Astrocyte (in vitro differentiated cells and primary cell): ENCODE data around the gene SLC36A2. TPM values are rescaled to one million over a fixed set of nuclear protein-coding genes. Genes with fewer than 3 reads are reported as not detected.

Source experiments
- DNase-seq: peaks from one replicate; pipeline ENCODE4 v3.0.0-alpha.2; 2010; ENCODE audit warnings: low read depth
- FAIRE-seq: peaks from 2 replicates; lab custom pipeline; 2011; peaks lifted over from hg19 to GRCh38; lab: Jason Lieb, UNC
- H2AFZ ChIP-seq: 2 replicates; pipeline ENCODE4 v1.6.0; 2012; ENCODE audit warnings: low read depth, low read length, inconsistent platforms
- H3K27ac ChIP-seq: 2 replicates; pipeline ENCODE4 v1.5.1; 2011; ENCODE audit warnings: low read depth, low read length, inconsistent platforms
- H3K27me3 ChIP-seq: 2 replicates; pipeline ENCODE4 v1.6.0; 2011; ENCODE audit warnings: low read length, inconsistent platforms; ENCODE audit not compliant: insufficient read depth
- H3K36me3 ChIP-seq: 2 replicates; pipeline ENCODE4 v1.5.1; 2011; ENCODE audit warnings: low read length, inconsistent platforms; ENCODE audit not compliant: insufficient read depth
- H3K4me1 ChIP-seq: 2 replicates; pipeline ENCODE4 v1.5.1; 2011; ENCODE audit warnings: low read length, inconsistent platforms; ENCODE audit not compliant: insufficient read depth
- H3K4me2 ChIP-seq: 2 replicates; pipeline ENCODE4 v1.6.0; 2012; ENCODE audit warnings: low read length, inconsistent platforms
- H3K4me3 ChIP-seq: 2 replicates; pipeline ENCODE4 v1.5.1; 2011; ENCODE audit warnings: low read depth, mild to moderate bottlenecking, low read length, inconsistent platforms; ENCODE audit not compliant: insufficient read depth
- H3K79me2 ChIP-seq: 2 replicates; pipeline ENCODE4 v1.6.0; 2012; ENCODE audit warnings: mild to moderate bottlenecking, low read length, inconsistent platforms; ENCODE audit not compliant: insufficient read depth
- H3K9ac ChIP-seq: 2 replicates; pipeline ENCODE4 v1.6.0; 2012; ENCODE audit warnings: mild to moderate bottlenecking, low read length, inconsistent platforms
- H3K9me3 ChIP-seq: 2 replicates; pipeline ENCODE4 v1.5.1; 2012; ENCODE audit warnings: low read depth, mild to moderate bottlenecking, low read length, inconsistent platforms; ENCODE audit not compliant: insufficient read depth
- H4K20me1 ChIP-seq: 2 replicates; pipeline ENCODE4 v1.6.0; 2012; ENCODE audit warnings: low read length, inconsistent platforms; ENCODE audit not compliant: insufficient read depth
- H3K27ac Mint-ChIP-seq: one replicate; pipeline ENCODE4 v1.8.0; 2021; ENCODE audit warnings: mild to moderate bottlenecking, mixed read lengths; ENCODE audit not compliant: unreplicated experiment
- H3K27me3 Mint-ChIP-seq: one replicate; pipeline ENCODE4 v1.8.0; 2021; ENCODE audit warnings: low read depth, mixed read lengths; ENCODE audit not compliant: unreplicated experiment
- H3K36me3 Mint-ChIP-seq: one replicate; pipeline ENCODE4 v1.8.0; 2021; ENCODE audit warnings: low read depth, mixed read lengths; ENCODE audit not compliant: unreplicated experiment
- H3K4me1 Mint-ChIP-seq: one replicate; pipeline ENCODE4 v1.8.0; 2021; ENCODE audit warnings: low read depth, mixed read lengths; ENCODE audit not compliant: unreplicated experiment
- H3K4me3 Mint-ChIP-seq: one replicate; pipeline ENCODE4 v1.8.0; 2021; ENCODE audit warnings: mild to moderate bottlenecking, moderate library complexity, mixed read lengths; ENCODE audit not compliant: unreplicated experiment
- H3K9me3 Mint-ChIP-seq: one replicate; pipeline ENCODE4 v1.8.0; 2021; ENCODE audit warnings: mild to moderate bottlenecking, mixed read lengths; ENCODE audit not compliant: unreplicated experiment
- CTCF ChIP-seq: IDR thresholded peaks from 2 replicates; pipeline ENCODE4 v1.5.1; 2011; ENCODE audit warnings: low read depth, mild to moderate bottlenecking, inconsistent platforms, low read length, moderate library complexity; ENCODE audit not compliant: insufficient read depth
- EZH2 ChIP-seq: IDR thresholded peaks from 2 replicates; pipeline ENCODE4 v1.6.1; 2012; ENCODE audit warnings: mild to moderate bottlenecking, low read length, inconsistent platforms; ENCODE audit not compliant: insufficient read depth
- total RNA-seq: library from RNA; stranded (reverse); gene quantifications from 2 replicates; pipeline ENCODE4 v1.2.1, GENCODE V29; 2021

SLC36A2 gene
- total RNA-seq, 1 donor from 2014 or later, result not detected

GRCh38 chr5:151326266-151326665 is 21.1 kb downstream of the SLC36A2 start:
- TF ChIP-seq CTCF (no peak), EZH2 (no peak)
- no peaks in the 10 kb centered on the region for H3K9me3 ChIP-seq
- no peak for DNase-seq
- Mint-ChIP-seq H3K27ac (no peak overlapping the region), H3K27me3 (peaks cover 4% of the 10 kb centered on the region), H3K9me3 (peaks cover 3% of the 10 kb centered on the region), H3K36me3 (no peaks in the 10 kb centered on the region), H3K4me1 (no peaks in the 10 kb centered on the region), H3K4me3 (no peak overlapping the region)
- no peak overlapping the region for H3K27ac ChIP-seq
- H3K4me2 ChIP-seq, result no peak overlapping the region
- H3K4me1 ChIP-seq, result no peaks in the 10 kb centered on the region
- H3K27me3 ChIP-seq, result peaks cover 2% of the 10 kb centered on the region
- H2AFZ ChIP-seq, result no peak overlapping the region
- FAIRE-seq, result no peak
- H3K36me3 ChIP-seq, result no peaks in the 10 kb centered on the region
- no peaks in the 10 kb centered on the region for H4K20me1 ChIP-seq
- H3K4me3 ChIP-seq, result no peak overlapping the region
- no peaks in the 10 kb centered on the region for H3K79me2 ChIP-seq
- no peak overlapping the region for H3K9ac ChIP-seq

- FAIRE-seq, result no peak
- Mint-ChIP-seq H3K36me3 (no peaks in the 10 kb centered on the region), H3K9me3 (peaks cover 3% of the 10 kb centered on the region), H3K27me3 (no peaks in the 10 kb centered on the region), H3K4me3 (no peak overlapping the region), H3K4me1 (no peaks in the 10 kb centered on the region), H3K27ac (no peak overlapping the region)
- Histone ChIP-seq H3K4me1 (no peaks in the 10 kb centered on the region), H3K27ac (no peak overlapping the region), H3K36me3 (no peaks in the 10 kb centered on the region), H3K27me3 (peaks cover 1% of the 10 kb centered on the region), H3K4me2 (no peak overlapping the region), H3K4me3 (no peak overlapping the region), H3K9me3 (no peaks in the 10 kb centered on the region), H3K9ac (no peak overlapping the region), H4K20me1 (no peaks in the 10 kb centered on the region), H3K79me2 (no peaks in the 10 kb centered on the region), H2AFZ (no peak overlapping the region)
- TF ChIP-seq CTCF (no peak), EZH2 (no peak)
- no peak for DNase-seq
These were observed 26.9 kb downstream of the SLC36A2 start for GRCh38 chr5:151320481-151320880.

- Histone ChIP-seq H3K27ac (no peak overlapping the region), H2AFZ (no peak overlapping the region), H3K4me1 (no peaks in the 10 kb centered on the region), H3K4me2 (no peak overlapping the region), H3K9me3 (no peaks in the 10 kb centered on the region), H3K4me3 (no peak overlapping the region), H3K79me2 (no peaks in the 10 kb centered on the region), H3K27me3 (no peaks in the 10 kb centered on the region), H3K9ac (no peak overlapping the region), H4K20me1 (no peaks in the 10 kb centered on the region), H3K36me3 (no peaks in the 10 kb centered on the region)
- FAIRE-seq (no peak), DNase-seq (no peak)
- H3K27ac Mint-ChIP-seq, result no peak overlapping the region
- TF ChIP-seq CTCF (no peak), EZH2 (no peak)
- H3K4me1 Mint-ChIP-seq, result no peaks in the 10 kb centered on the region
- peaks cover 8% of the 10 kb centered on the region for H3K27me3 Mint-ChIP-seq
- no peak overlapping the region for H3K4me3 Mint-ChIP-seq
- H3K36me3 Mint-ChIP-seq, result no peaks in the 10 kb centered on the region
- H3K9me3 Mint-ChIP-seq, result peaks cover 3% of the 10 kb centered on the region
These were observed 28.3 kb downstream of the SLC36A2 start for GRCh38 chr5:151318850-151319732.
